BJ (cell line): ENCODE data around the gene TTC28. TPM values are rescaled to one million over a fixed set of nuclear protein-coding genes. Genes with fewer than 3 reads are reported as not detected.

Experiments
- CTCF ChIA-PET: fragments of 350-600 bp; formaldehyde crosslinking; extraction: SDS; loops from one replicate; lab custom pipeline; 2021; ENCODE audit warnings: antibody characterized with exemption, inconsistent platforms; lab: Yijun Ruan, JAX
- POLR2A ChIA-PET: fragments of 300-600 bp; sonication (Branson Sonifier 250); formaldehyde crosslinking; extraction: SDS; loops from one replicate; lab custom pipeline; 2021; ENCODE audit warnings: antibody characterized with exemption; lab: Charles Lee
- DNase-seq: peaks from one replicate; pipeline ENCODE4 v3.0.0-alpha.2; 2011; ENCODE audit warnings: low read depth
- H3K27me3 ChIP-seq: 2 replicates; pipeline ENCODE4 v1.6.0; 2011; ENCODE audit warnings: low read length; ENCODE audit not compliant: control insufficient read depth, insufficient read depth
- H3K36me3 ChIP-seq: 2 replicates; pipeline ENCODE4 v1.5.1; 2011; ENCODE audit warnings: low read length; ENCODE audit not compliant: control insufficient read depth, insufficient read depth
- H3K4me3 ChIP-seq: 2 replicates; pipeline ENCODE4 v1.5.1; 2011; ENCODE audit warnings: low read depth, mild to moderate bottlenecking, control low read depth, low read length
- polyA plus RNA-seq: library from polyadenylated mRNA; depleted of rRNA; stranded (reverse); fragments of >200 nt; gene quantifications from 2 replicates; pipeline ENCODE4 v1.2.3, GENCODE V29; 2011
- TF ChIP-seq, protein P1 (sequence below): IDR thresholded peaks from 2 replicates; pipeline ENCODE4 v1.5.1; 2011; ENCODE audit warnings: low read depth, mild to moderate bottlenecking, control low read depth, inconsistent platforms, low read length, moderate library complexity; ENCODE audit not compliant: insufficient read depth

Gene TTC28
- polyA plus RNA-seq, 1 experiment = 8.7 TPM

DNA sequence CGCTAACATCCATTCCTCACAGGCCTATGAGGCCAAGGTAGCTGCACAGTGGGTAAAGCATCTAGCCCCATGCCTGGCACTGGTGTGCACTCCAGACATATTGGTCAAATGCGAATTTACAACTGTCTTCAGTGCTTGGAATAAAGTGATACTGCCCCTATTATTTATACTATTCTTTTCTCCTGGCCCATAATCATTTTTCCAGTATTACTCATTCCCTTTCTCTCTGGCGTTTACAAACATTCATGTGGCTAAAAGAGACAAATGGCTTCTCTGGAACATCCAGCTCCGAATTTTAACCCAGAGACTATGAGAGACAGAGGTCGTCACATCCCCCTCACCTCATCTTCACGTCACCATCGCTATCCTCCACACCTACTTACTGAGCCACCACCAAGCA lies 673.4 kb downstream of the TTC28 start:
- Histone ChIP-seq H3K36me3 (peaks cover 2% of the 10 kb centered on the region; the same call in 1 of the 2 replicates), H3K4me3 (no peak overlapping the region), H3K27me3 (no peaks in the 10 kb centered on the region)
- CTCF ChIA-PET = interaction anchor here (1.1 to 10.7 kb wide), 3 partner anchors 120 to 1262 kb away, joined by 3 to 127 read pairs (median 13); no protein-coding TSS in a partner anchor
- TF ChIP-seq, protein P1, sequence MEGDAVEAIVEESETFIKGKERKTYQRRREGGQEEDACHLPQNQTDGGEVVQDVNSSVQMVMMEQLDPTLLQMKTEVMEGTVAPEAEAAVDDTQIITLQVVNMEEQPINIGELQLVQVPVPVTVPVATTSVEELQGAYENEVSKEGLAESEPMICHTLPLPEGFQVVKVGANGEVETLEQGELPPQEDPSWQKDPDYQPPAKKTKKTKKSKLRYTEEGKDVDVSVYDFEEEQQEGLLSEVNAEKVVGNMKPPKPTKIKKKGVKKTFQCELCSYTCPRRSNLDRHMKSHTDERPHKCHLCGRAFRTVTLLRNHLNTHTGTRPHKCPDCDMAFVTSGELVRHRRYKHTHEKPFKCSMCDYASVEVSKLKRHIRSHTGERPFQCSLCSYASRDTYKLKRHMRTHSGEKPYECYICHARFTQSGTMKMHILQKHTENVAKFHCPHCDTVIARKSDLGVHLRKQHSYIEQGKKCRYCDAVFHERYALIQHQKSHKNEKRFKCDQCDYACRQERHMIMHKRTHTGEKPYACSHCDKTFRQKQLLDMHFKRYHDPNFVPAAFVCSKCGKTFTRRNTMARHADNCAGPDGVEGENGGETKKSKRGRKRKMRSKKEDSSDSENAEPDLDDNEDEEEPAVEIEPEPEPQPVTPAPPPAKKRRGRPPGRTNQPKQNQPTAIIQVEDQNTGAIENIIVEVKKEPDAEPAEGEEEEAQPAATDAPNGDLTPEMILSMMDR = no peak
- no peak for DNase-seq
- POLR2A ChIA-PET = no interaction called here

DNA sequence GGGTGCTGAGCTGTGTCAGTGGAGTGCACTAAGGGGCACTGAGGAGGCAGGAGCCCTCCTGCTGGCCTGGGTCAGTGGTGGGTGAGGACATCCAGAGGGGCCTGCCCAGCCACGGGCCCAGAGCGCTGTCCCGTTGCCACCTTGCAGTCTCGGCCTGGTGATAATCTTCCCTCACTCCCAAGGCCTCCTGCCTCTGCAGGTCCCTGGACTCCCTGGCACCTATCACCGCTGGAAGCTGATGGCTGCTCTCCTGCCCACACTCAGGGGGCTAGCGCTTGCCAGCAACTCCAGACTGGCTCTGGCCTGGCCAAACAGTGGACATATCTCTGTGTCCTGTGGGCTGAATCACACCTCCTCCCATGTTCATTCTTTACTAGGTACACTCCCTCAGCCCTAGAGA lies 674.1 kb downstream of the TTC28 start:
- TF ChIP-seq, protein P1 = no peak
- Histone ChIP-seq H3K27me3 (no peaks in the 10 kb centered on the region), H3K36me3 (peaks cover 4% of the 10 kb centered on the region; the same call in 1 of the 2 replicates), H3K4me3 (no peak overlapping the region)
- DNase-seq = no peak
- POLR2A ChIA-PET = no interaction called here
- CTCF ChIA-PET = interaction anchor here (1.1 to 10.7 kb wide), 3 partner anchors 119 to 1261 kb away, joined by 3 to 127 read pairs (median 13); no protein-coding TSS in a partner anchor

DNA sequence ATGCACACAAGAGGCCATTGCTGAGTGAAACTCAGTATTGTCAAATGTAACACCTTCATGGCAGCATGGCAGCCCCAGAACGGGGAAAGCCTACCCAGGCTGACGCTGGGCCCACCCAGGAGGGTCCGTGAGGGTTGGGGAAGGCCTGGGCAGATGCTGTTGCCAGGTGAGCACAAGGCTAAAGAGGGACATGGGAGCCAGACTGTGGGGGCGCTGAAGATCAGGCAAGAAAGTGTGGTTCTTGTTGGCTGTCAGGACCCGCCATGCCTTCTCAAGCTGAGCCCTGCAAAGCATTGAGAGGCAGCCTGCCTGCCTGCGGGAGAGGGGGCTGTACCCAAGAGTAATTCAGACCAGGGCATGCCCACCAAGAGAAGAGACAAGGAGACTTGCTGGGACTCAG lies 675.6 kb downstream of the TTC28 start:
- Histone ChIP-seq H3K4me3 (no peak overlapping the region), H3K36me3 (peaks cover 4% of the 10 kb centered on the region; the same call in 1 of the 2 replicates), H3K27me3 (no peaks in the 10 kb centered on the region)
- CTCF ChIA-PET = interaction anchor here (1.9 to 10.7 kb wide), 3 partner anchors 121 to 123 kb away, joined by 7 to 127 read pairs (median 20); no protein-coding TSS in a partner anchor
- POLR2A ChIA-PET = no interaction called here
- TF ChIP-seq, protein P1 = no peak
- no peak for DNase-seq

DNA sequence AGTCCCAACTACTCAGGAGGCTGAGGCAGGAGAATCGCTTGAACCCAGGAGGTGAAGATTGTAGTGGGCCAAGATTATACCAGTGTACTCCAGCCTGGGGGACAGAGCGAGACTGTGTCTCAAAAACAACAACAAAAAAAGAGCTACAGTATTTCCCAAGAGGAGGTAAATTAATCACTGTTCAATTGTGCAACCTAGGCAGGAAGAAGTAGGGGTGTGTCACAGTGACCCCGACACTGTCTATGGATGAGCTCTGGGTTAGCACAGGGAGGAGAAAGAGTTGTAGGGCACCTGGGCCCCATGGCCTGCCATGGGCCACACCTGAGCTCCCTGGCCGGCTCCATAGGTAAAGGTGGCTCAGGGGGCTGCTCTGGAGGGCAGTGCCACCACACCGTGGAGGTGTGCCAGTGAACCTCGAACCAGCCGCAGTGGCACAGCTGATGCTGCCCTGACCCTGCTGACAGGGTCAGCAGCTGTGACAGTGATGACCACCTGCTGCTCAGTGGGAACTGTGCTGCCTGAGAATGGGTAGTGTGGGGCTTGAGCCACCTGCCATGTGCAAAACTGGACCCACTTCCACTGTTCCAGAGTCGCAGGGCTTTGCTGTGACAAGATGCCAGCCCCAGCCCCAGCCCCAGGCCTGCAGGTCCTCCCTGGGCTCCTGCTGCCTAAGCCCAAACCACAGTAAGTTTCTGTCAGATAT lies 676.6 kb downstream of the TTC28 start:
- DNase-seq = no peak
- TF ChIP-seq, protein P1 = no peak
- Histone ChIP-seq H3K4me3 (no peak overlapping the region), H3K36me3 (peaks cover 7% of the 10 kb centered on the region), H3K27me3 (no peaks in the 10 kb centered on the region)
- ChIA-PET POLR2A (interaction anchor here (0.7 kb wide), 1 partner anchor 117 kb away, joined by 5 read pairs; no protein-coding TSS in a partner anchor), CTCF (interaction anchor here (0.7 to 2.0 kb wide), 10 partner anchors 9 to 472 kb away, joined by 3 to 20 read pairs (median 4); no protein-coding TSS in a partner anchor)

DNA sequence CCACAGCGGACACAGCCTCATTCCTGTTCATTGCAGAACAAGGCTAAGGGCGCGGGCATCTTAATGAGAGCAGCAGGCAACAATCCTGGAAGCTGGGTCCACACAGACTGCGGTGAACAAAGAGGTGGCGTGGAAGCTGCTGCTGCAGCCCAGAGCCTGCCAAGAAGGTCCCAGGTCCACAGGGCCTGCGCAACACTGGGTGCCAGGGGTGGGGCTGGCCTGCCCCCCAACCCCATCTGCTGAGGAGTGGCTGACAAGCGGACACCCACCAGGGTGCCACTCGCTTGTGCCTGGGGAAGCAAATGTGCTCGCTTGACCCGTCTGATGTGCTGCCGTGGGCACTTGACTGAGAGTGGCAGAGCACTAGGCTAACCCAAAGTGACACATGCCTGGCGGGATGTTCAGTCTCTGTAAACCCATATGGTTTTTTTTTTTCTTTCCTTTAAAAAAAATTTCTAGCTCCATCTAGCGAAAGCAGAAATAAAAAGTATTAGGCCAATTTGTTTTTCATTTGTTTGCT lies 677.4 kb downstream of the TTC28 start:
- H3K27me3 ChIP-seq = no peaks in the 10 kb centered on the region
- POLR2A ChIA-PET = interaction anchor here (0.7 kb wide), 1 partner anchor 116 kb away, joined by 5 read pairs; no protein-coding TSS in a partner anchor
- peaks cover 7% of the 10 kb centered on the region for H3K36me3 ChIP-seq
- CTCF ChIA-PET = interaction anchor here (0.5 to 2.0 kb wide), 12 partner anchors 12 to 473 kb away, joined by 3 to 20 read pairs (median 4); no protein-coding TSS in a partner anchor
- TF ChIP-seq, protein P1 = peak; percentile 32; the same call in 1 of the 2 replicates
- H3K4me3 ChIP-seq = no peak overlapping the region
- no peak for DNase-seq
